WI38 (cell line): Measurements from ENCODE around the gene RNF11.

Experiments
- H3K4me3 ChIP-seq: 2 replicates; pipeline ENCODE4 v1.5.1; 2011; ENCODE audit warnings: low read depth, mild to moderate bottlenecking, control low read depth, low read length
- CTCF ChIP-seq: IDR thresholded peaks from 2 replicates; pipeline ENCODE4 v1.5.1; 2012; ENCODE audit warnings: low read depth, mild to moderate bottlenecking, control low read depth, low read length

Gene RNF11

DNA sequence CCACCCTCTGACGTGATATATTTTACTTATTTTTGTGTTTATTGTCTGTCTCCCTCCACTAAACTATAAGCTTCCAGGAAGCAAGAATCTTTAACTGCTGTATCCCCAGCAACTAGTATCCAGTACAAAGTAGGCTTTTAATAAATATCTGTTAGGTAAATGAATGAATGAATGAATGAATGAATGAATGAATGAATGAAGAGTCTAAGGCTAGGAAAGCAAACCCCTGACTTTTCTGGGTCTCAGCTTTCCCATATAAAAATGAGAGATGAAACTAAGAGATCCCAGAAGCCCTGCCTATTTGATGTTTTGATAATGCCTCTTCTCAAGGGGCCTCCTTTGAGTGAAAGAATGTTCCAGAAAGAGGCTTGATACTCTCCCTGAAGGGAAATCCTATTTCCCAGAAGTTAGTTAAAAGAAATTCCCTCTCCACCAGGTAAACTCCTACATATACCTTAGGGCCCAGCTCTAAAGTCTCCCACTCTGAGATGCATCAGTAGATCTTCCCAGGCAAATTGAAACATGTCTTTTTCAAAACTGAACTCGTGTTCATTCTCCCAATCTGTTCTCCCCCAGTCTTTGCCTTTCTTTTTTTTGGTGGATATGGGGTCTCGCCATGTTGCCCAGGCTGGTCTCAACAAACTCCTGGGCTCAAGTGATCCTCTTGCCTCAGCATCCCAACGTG is 86.5 kb downstream of the RNF11 start:
- TF ChIP-seq CTCF: no peak

More for the DNA sequence above, 86.5 kb downstream of the RNF11 start:
- H3K4me3 ChIP-seq: no peak overlapping the region
